ENCODE measurements around the gene HLF. TPM values are rescaled to one million over a fixed set of nuclear protein-coding genes. Genes with fewer than 3 reads are reported as not detected.

The HLF gene
- total RNA-seq, 4 donors from 2014 or later = 19.8 to 46.7 (median 29.9) TPM

- intact Hi-C loops (cut with DNase I; ENCODE audit: low total_unique reads) = loop anchor here (5.0 kb wide), 1 partner anchor 359 kb away; no protein-coding TSS in a partner anchor
- WGBS, 2 donors = 32 to 34% methylated on average over 3 of the region's 3 CpGs
These were observed 91.9 kb downstream of the HLF start for GRCh38 chr17:55356434-55357328.

GRCh38 chr17:55360971-55361370 lies 96.2 kb downstream of the HLF start:
- intact Hi-C loops (cut with DNase I; ENCODE audit: low total_unique reads) = no loop called here
- TF ChIP-seq CTCF (IDR thresholded peaks at IDR 0.05) (no peak), POLR2A (IDR thresholded peaks at IDR 0.05) (no peak)
- no peak overlapping the region for H3K4me3 ChIP-seq (ENCODE audit: low read depth, poor library complexity, severe bottlenecking)
- DNase-seq (ENCODE audit: low spot score in 2 of 2) = no peak

More at GRCh38 chr17:55356434-55357328, 91.9 kb downstream of the HLF start:
- H3K4me3 ChIP-seq (ENCODE audit: low read depth, poor library complexity, severe bottlenecking) = no peak overlapping the region
- no peak for TF ChIP-seq CTCF (IDR thresholded peaks at IDR 0.05)
- TF ChIP-seq POLR2A (IDR thresholded peaks at IDR 0.05) = no peak
- peak; percentile 74 to 87 for DNase-seq (ENCODE audit: low spot score in 2 of 2)

- WGBS, 2 donors = 82 to 88% methylated on average over 1 of the region's 1 CpG
- no peak overlapping the region for H3K4me3 ChIP-seq (ENCODE audit: low read depth, poor library complexity, severe bottlenecking)
- intact Hi-C loops (cut with DNase I; ENCODE audit: low total_unique reads) = no loop called here
- TF ChIP-seq CTCF (IDR thresholded peaks at IDR 0.05) (no peak), POLR2A (IDR thresholded peaks at IDR 0.05) (no peak)
- DNase-seq (ENCODE audit: low spot score in 2 of 2) = no peak
These were observed 98.3 kb downstream of the HLF start for GRCh38 chr17:55363033-55363432.

GRCh38 chr17:55366020-55366481 lies 101.3 kb downstream of the HLF start:
- DNase-seq (ENCODE audit: low spot score in 2 of 2) = no peak
- intact Hi-C loops (cut with DNase I; ENCODE audit: low total_unique reads) = no loop called here
- no peak overlapping the region for H3K4me3 ChIP-seq (ENCODE audit: low read depth, poor library complexity, severe bottlenecking)
- WGBS, 2 donors = 76 to 79% methylated on average over 1 of the region's 1 CpG
- no peak for TF ChIP-seq POLR2A (IDR thresholded peaks at IDR 0.05)
- TF ChIP-seq CTCF (IDR thresholded peaks at IDR 0.05) = no peak

GRCh38 chr17:55368706-55369105 lies 103.9 kb downstream of the HLF start:
- no peak for DNase-seq (ENCODE audit: low spot score in 2 of 2)
- 56 to 66% methylated on average over 3 of the region's 3 CpGs for WGBS, 2 donors
- TF ChIP-seq POLR2A (IDR thresholded peaks at IDR 0.05) = no peak
- no peak for TF ChIP-seq CTCF (IDR thresholded peaks at IDR 0.05)
- no peak overlapping the region for H3K4me3 ChIP-seq (ENCODE audit: low read depth, poor library complexity, severe bottlenecking)
- intact Hi-C loops (cut with DNase I; ENCODE audit: low total_unique reads) = no loop called here

Other genes starting within 250 kb of the HLF start
- 1 to 10 TPM; 3.2 to 9.7 (median 6.8) TPM for gene MMD, start 156.9 kb downstream of the HLF start, total RNA-seq
- gene SMIM36, start 246.5 kb downstream of the HLF start, total RNA-seq = not detected

Measured in lower leg skin (tissue), 4 donors.